Measurements from ENCODE around the gene HMGXB3.

The HMGXB3 gene

DNA sequence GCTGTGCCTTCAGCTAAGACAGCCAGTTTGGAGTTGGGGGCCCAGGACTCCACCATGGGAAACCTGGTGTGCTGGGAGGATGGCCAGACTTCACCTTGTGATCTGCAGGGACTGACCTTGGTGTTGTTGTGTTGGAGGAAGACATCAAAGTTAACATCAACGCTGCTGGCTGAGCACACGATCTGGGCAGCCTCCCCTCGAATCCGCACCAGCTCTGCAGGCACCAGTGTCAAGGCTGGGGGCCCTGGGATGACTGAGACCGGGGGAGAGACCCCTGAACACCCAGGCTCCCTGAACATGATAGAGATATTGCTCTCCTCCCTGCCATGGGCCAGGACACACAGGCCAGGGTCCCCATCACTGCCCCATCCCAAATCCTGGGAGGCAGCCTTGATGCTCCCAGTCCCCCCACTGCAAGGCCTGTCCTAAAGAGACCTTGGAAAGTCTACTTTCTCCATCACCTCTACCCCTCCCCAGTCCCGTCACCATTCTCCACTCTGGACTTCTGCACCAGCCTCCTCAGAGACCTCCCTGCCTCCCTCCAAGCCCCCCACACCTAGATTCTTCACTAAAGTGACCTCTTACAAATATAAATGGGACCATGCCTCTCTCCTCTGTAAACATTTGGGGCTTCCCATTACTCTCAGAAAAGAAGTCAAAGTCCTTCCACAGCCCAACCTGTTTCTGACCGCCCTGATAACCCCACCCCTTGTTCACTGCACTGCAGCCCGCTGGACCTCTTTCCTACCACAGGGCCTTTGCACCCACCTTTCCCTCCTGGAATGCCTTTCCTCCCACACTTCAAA is 77.7 kb downstream of the HMGXB3 start:
- DNase-seq (ENCODE audit: extremely low read depth, low read depth): no peak
- TF ChIP-seq CTCF (IDR thresholded peaks at IDR 0.05; ENCODE audit: low read depth, low read length): no peak

DNA sequence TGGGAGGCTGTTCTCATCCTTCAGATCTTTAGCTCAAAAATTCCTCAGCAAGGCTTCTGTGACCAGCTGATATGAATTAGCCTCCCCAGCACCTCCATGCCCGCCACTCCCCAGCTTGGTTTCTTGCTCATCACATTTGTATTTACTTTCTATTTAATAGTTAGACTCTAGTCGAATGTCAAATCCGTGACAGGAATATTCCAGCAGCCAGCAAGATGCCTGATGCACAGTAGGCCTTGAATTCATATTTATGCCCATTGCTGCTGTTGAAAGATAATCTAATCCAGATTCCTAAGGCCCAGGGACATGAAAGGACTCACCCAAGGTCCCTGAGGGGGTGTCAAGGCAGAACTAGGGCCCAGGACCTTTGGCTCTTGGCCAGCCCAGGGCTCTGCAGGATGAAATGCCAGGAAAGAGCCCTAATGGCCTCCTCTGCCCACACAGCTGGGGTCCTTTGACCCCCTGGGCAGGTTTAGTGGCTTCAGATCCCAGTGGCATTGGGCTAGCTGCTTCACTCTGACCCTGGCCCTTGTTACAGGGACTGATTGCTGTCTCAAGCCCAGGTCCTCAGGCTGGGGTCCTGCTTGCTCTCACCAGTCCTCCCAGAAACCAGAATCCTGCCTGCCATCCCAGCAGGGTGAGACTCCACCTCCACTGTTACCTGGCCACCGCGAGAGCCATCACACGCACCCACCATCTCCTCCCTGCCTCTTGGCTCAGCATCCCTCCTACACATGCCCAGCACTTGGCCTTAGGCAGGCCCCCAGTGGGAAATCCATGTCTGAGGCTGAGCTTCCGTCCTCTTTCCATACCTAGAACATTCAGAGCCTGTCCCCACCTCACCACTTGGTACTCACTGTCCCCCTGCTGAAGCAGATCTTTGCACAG is 78.5 kb downstream of the HMGXB3 start:
- no peak for DNase-seq (ENCODE audit: extremely low read depth, low read depth)
- TF ChIP-seq CTCF (IDR thresholded peaks at IDR 0.05; ENCODE audit: low read depth, low read length): no peak

- no peak for DNase-seq (ENCODE audit: extremely low read depth, low read depth)
- no peak for TF ChIP-seq CTCF (IDR thresholded peaks at IDR 0.05; ENCODE audit: low read depth, low read length)
Measured at GRCh38 chr5:150079909-150080461, 79.4 kb downstream of the HMGXB3 start.

GRCh38 chr5:150080696-150081435 is 80.3 kb downstream of the HMGXB3 start:
- TF ChIP-seq CTCF (IDR thresholded peaks at IDR 0.05; ENCODE audit: low read depth, low read length): no peak
- no peak for DNase-seq (ENCODE audit: extremely low read depth, low read depth)

DNA sequence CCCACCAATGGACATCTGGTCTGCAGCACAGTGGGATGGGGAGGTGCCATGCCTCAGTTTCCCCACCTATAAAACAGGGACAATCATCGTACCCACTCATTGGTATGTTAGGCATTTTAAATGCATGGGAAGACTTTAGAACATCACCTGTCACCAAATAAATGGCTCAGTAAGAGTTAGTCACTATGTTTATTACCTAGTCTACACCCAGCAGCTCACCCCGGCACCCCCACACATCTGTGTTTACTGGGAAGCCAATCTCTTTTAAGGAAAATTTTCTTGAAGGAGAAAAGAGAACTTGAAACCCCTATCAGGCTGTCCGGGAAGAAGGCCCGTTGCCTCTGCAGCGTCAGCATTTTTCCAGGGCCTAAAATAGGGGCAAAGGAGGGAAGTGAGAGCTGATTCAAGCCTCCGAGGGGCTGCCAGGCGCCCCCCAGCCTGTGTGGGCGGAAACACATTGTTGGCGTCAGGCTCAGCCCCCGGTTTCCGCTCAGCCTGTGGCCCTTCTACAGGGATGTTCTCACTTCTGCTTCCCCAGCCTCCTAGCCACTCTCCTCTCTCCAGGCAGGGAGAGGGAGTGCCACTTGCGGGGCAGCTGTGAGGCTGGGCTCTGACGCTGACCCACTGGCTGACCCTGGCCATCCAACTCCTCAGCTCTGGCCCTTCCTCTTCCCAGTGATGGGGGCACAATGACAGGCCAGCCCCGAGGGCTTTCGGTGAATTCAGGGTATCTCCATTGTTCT is 81.2 kb downstream of the HMGXB3 start:
- DNase-seq (ENCODE audit: extremely low read depth, low read depth): no peak
- TF ChIP-seq CTCF (IDR thresholded peaks at IDR 0.05; ENCODE audit: low read depth, low read length): no peak

DNA sequence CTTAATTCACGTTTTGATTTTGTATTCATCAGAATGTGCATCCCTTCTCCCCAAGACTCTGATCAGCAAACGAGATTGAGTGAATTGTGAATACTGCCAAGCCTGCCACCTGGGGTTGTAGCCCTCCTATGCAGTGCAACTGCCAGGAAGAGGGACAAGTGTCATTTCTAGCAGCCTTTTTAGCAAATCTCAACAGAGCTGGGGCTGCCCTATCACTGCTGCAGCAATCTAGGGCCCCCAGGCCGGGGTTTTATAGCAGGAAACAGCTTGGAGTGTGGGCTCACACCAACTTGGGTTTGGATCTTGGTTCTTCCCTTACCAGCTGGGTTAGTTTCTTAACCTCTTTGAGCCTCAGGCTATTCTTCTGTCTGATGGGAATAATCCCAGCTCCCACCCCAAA is 81.8 kb downstream of the HMGXB3 start:
- no peak for TF ChIP-seq CTCF (IDR thresholded peaks at IDR 0.05; ENCODE audit: low read depth, low read length)

More for the DNA sequence above, 81.8 kb downstream of the HMGXB3 start:
- DNase-seq (ENCODE audit: extremely low read depth, low read depth): no peak
